ENCODE measurements around the gene PLAAT3. TPM values are rescaled to one million over a fixed set of nuclear protein-coding genes. Genes with fewer than 3 reads are reported as not detected.
"Not testable (repeated sequence)": the region's sequence is repeated elsewhere in the genome, so short reads cannot be mapped to it uniquely, and the experiment has no call there.

The PLAAT3 gene
- total and polyA plus RNA-seq, 2 donors from 2014 or later: 88.2 to 262 TPM

- no peak for TF ChIP-seq CTCF (IDR thresholded peaks at IDR 0.05; ENCODE audit: borderline replicate concordance, extremely low read depth, insufficient read depth)
- DNase-seq (peak in 1 of 5 donors; percentile 11), FAIRE-seq (no peak)
- Histone ChIP-seq H3K4me1 (ENCODE audit: control insufficient read depth in 2 of 3, insufficient read depth in 2 of 3, low read depth in 1 of 3, low read length in 3 of 3) (peaks cover 0 to 21% (median 13%) of the 10 kb centered on the region in 3 donors), H3K4me3 (ENCODE audit: low read length in 3 of 3) (no peak overlapping the region), H3K27ac (ENCODE audit: low read depth in 2 of 2, low read length in 2 of 2) (peak overlapping the region; percentile 65 to 68), H3K9ac (ENCODE audit: low read length in 3 of 3) (peak overlapping the region in 1 of 3 donors; percentile 52), H3K9me3 (ENCODE audit: control insufficient read depth in 2 of 3, insufficient read depth in 1 of 3, low read length in 3 of 3) (no peaks in the 10 kb centered on the region), H3K27me3 (ENCODE audit: control insufficient read depth, insufficient read depth, low read length) (no peaks in the 10 kb centered on the region), H3K36me3 (ENCODE audit: control insufficient read depth in 2 of 3, insufficient read depth in 3 of 3, low read length in 3 of 3) (no peaks in the 10 kb centered on the region)
- intact Hi-C loops (cut with DNase I): no loop called here
These were observed 4.7 kb downstream of the PLAAT3 start for GRCh38 chr11:63609536-63609935.

- Histone ChIP-seq H3K4me3 (ENCODE audit: low read length in 3 of 3) (no peak overlapping the region), H3K4me1 (ENCODE audit: control insufficient read depth in 2 of 3, insufficient read depth in 2 of 3, low read depth in 1 of 3, low read length in 3 of 3) (peaks cover 0 to 21% (median 13%) of the 10 kb centered on the region in 3 donors), H3K27ac (ENCODE audit: low read depth in 2 of 2, low read length in 2 of 2) (peak overlapping the region in 1 of 2 donors; percentile 58), H3K9me3 (ENCODE audit: control insufficient read depth in 2 of 3, insufficient read depth in 1 of 3, low read length in 3 of 3) (no peaks in the 10 kb centered on the region), H3K27me3 (ENCODE audit: control insufficient read depth, insufficient read depth, low read length) (no peaks in the 10 kb centered on the region), H3K9ac (ENCODE audit: low read length in 3 of 3) (no peak overlapping the region), H3K36me3 (ENCODE audit: control insufficient read depth in 2 of 3, insufficient read depth in 3 of 3, low read length in 3 of 3) (no peaks in the 10 kb centered on the region)
- intact Hi-C loops (cut with DNase I): no loop called here
- DNase-seq (peak in 1 of 5 donors; percentile 13), FAIRE-seq (no peak)
- no peak for TF ChIP-seq CTCF (IDR thresholded peaks at IDR 0.05; ENCODE audit: borderline replicate concordance, extremely low read depth, insufficient read depth)
These were observed 5.6 kb downstream of the PLAAT3 start for GRCh38 chr11:63608353-63609345.

- H3K4me1 ChIP-seq (ENCODE audit: control insufficient read depth in 2 of 3, insufficient read depth in 2 of 3, low read depth in 1 of 3, low read length in 3 of 3): peaks cover 0 to 2% (median 0%) of the 10 kb centered on the region in 3 donors
- FAIRE-seq (no peak), DNase-seq (no peak)
- peaks cover 0 to 2% (median 0%) of the 10 kb centered on the region in 3 donors for H3K36me3 ChIP-seq (ENCODE audit: control insufficient read depth in 2 of 3, insufficient read depth in 3 of 3, low read length in 3 of 3)
- TF ChIP-seq CTCF (IDR thresholded peaks at IDR 0.05; ENCODE audit: borderline replicate concordance, extremely low read depth, insufficient read depth): no peak
- H3K27ac ChIP-seq (ENCODE audit: low read depth in 2 of 2, low read length in 2 of 2): no peak overlapping the region
- no peak overlapping the region for H3K9ac ChIP-seq (ENCODE audit: low read length in 3 of 3)
- H3K9me3 ChIP-seq (ENCODE audit: control insufficient read depth in 2 of 3, insufficient read depth in 1 of 3, low read length in 3 of 3): no peaks in the 10 kb centered on the region
- H3K4me3 ChIP-seq (ENCODE audit: low read length in 3 of 3): no peak overlapping the region
- intact Hi-C loops (cut with DNase I): no loop called here
- H3K27me3 ChIP-seq (ENCODE audit: control insufficient read depth, insufficient read depth, low read length): no peaks in the 10 kb centered on the region
These were observed 11.1 kb downstream of the PLAAT3 start for GRCh38 chr11:63603180-63603518.

- H3K27ac ChIP-seq (ENCODE audit: low read depth in 2 of 2, low read length in 2 of 2); DNase-seq; intact Hi-C loops (cut with DNase I); FAIRE-seq; H3K36me3 ChIP-seq (ENCODE audit: control insufficient read depth in 2 of 3, insufficient read depth in 3 of 3, low read length in 3 of 3); H3K27me3 ChIP-seq (ENCODE audit: control insufficient read depth, insufficient read depth, low read length); H3K4me1 ChIP-seq (ENCODE audit: control insufficient read depth in 2 of 3, insufficient read depth in 2 of 3, low read depth in 1 of 3, low read length in 3 of 3); H3K4me3 ChIP-seq (ENCODE audit: low read length in 3 of 3); H3K9ac ChIP-seq (ENCODE audit: low read length in 3 of 3); H3K9me3 ChIP-seq (ENCODE audit: control insufficient read depth in 2 of 3, insufficient read depth in 1 of 3, low read length in 3 of 3): not testable (repeated sequence)
These were observed 11.7 kb downstream of the PLAAT3 start for GRCh38 chr11:63602290-63603179.
